K562 treated with DMSO at 1 percent for 12 hours (cell line): ENCODE measurements around the gene CHN1. TPM values are rescaled to one million over a fixed set of nuclear protein-coding genes. Genes with fewer than 3 reads are reported as not detected.

Source experiments
- total RNA-seq: library from RNA; unstranded; fragments of 300-600 nt; gene quantifications from 2 replicates; pipeline ENCODE4 v1.2.3, GENCODE V29; 2022; ENCODE audit not compliant: insufficient read depth

CHN1 gene
- total RNA-seq, result not detected in 2 replicates

GRCh38 chr2:175004980-175005732, at the start of gene CHN1:
CHN1 (minus strand) TSS chr2:175005381; CDS start chr2:175004912, 469 bp downstream.

GRCh38 chr2:174764280-174765255, 240.6 kb downstream of the CHN1 start, which contains the start of gene CHRNA1:
CHRNA1 (minus strand) TSS chr2:174764472; CDS start chr2:174764394, 78 bp downstream.

Other genes starting within 250 kb of the CHN1 start
- not detected in 2 replicates for gene CHRNA1, start 240.9 kb downstream of the CHN1 start, total RNA-seq
- 7.8 and 35.6 TPM in 2 replicates for gene ATF2, start 162.8 kb upstream of the CHN1 start, total RNA-seq
- gene ATP5MC3, start 176.3 kb upstream of the CHN1 start, total RNA-seq, result 527 and 695 TPM in 2 replicates